Glomerular endothelial cell (primary cell): ENCODE measurements around the gene DHRS7. TPM values are rescaled to one million over a fixed set of nuclear protein-coding genes. Genes with fewer than 3 reads are reported as not detected.
A peak's percentile ranks its signal among the peaks of the same experiment; 100 is the strongest.
"Not testable (repeated sequence)": the region's sequence is repeated elsewhere in the genome, so short reads cannot be mapped to it uniquely, and the experiment has no call there.

ENCODE experiments used
- DNase-seq: peaks from one replicate; pipeline ENCODE4 v3.0.0-alpha.2; 2011; ENCODE audit warnings: low read depth, low spot score; ENCODE audit errors: extremely low read depth
- total RNA-seq: library from RNA; depleted of rRNA; stranded (reverse); fragments of >200 nt; gene quantifications from 2 replicates; pipeline ENCODE4 v1.2.3, GENCODE V29; 2015

Gene DHRS7
- total RNA-seq, 1 donor from 2014 or later: 68.3 TPM

DNA sequence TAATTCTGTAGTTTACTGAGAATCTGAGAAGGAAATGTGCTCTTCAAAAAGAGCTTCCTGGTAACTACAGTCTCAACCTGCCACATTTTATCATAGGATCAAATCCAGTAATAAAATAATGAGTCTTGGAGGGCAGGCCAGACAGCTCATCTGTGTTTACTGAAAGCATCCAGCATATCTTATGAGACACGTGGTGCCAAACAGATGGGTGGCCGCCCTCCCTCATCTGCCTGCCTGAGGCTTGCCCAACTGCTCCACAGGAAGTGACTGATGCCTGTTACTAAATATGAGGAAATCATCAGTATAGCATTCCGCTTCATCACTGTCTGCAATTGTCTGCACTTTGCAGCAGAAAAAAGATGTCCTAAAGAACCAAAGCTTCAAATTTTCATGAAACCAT, 13.5 kb downstream of the DHRS7 start:
- DNase-seq: no peak

DNA sequence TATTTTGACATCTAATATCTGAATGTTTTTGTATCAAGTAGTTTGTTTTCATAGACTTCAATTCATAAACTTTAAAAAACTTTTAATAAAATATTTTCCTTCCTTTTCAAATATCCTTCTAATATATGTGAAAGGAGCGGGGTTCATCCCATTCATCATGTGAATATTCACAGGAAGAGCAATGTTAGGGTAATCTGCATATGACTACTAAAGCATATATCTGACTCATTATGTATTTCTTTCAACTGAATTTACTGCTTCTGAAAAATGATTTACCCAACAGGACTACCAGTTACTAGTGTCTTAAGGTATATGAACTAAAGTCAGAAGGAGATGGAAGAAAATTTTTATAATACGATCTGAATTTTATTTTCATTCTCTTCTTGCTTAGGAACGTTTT, 30.5 kb downstream of the DHRS7 start:
- no peak for DNase-seq

DNA sequence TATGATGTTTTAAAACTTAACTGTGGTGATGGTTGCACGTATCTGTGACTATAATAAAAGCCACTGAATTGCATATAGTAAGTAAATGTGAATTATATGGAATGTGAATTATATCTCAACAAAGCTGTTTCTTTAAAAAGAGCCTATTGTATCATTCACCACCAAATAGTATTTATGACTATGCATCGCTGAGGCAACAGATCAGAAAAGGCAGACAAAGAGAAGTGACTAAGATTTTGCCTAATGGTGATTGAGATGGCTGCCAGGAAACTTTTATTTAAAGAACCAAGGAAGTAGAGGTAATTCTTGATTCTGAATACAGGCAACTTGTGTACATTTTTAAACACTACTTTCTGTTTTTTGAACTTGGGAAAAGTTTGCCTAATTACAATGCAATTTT, 31.7 kb downstream of the DHRS7 start:
- no peak for DNase-seq

DNA sequence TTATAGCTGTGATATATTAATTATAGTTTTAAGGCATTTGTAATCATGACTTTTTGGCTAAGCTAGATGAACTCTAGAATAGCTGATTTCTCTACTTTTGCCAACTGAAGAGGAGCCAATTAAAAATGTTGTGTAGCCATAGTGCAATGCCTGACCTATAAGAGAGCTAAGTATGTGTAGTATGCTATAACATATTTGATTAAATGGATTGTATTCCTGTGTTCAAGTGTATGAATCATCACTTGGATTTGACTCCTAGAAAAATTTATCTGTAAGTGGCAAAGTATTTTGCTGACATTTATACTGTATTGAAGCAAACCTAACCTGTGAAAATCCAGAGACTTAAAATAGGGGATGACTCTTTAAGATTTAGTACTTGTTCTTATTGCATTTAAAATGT, 39.3 kb downstream of the DHRS7 start:
- no peak for DNase-seq

DNA sequence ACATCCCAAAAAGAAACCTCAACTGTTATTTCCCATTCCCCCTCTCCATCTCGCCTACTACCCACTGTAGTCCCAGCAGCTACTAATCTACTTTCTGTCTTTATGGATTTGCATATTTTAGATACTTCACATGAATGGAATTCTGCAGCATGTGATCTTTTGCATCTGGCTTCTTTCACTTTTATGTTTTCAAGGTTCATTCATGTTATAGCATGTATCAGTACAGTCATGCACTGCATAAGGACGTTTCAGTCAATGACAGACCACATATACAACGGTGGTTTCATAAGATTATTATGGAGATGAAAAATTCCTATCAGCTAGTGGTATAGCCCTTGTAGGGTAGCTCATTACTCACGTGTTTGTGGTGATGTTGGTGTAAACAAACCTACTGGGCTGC, 49.0 kb downstream of the DHRS7 start:
- DNase-seq: no peak

DNA sequence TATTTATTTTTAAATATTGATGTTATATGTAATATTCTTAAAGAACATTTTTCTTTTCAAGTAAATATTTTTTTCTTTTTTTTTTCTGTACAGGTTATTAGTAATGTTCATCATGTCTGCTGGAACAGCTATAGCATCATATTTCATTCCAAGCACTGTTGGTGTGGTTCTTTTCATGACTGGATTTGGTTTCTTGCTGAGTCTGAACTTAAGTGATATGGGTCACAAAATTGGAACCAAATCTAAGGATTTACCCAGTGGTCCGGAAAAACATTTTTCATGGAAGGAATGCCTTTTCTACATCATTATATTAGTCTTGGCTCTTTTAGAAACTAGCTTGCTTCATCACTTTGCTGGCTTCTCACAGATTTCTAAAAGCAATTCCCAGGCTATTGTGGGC, 50.3 kb downstream of the DHRS7 start:
- no peak for DNase-seq

DNA sequence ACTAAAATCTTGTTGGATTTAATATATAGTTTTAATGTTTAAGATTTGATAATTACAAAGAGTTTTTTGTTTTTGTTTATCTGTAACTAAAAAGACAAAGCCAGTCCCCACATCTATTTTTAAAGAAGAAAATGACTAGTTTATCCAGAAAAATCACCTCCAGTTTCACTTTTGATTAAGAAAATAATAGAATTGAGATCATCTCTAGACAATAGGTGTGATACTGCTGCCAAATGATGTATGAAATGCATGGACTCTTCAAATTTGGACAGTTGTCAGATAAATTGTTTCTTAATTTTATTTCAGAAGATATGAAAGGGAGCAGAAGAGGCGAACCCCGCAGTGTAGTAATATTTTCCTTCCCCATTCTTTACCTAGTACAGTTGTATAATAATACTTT, 53.5 kb downstream of the DHRS7 start:
- DNase-seq: no peak

DNA sequence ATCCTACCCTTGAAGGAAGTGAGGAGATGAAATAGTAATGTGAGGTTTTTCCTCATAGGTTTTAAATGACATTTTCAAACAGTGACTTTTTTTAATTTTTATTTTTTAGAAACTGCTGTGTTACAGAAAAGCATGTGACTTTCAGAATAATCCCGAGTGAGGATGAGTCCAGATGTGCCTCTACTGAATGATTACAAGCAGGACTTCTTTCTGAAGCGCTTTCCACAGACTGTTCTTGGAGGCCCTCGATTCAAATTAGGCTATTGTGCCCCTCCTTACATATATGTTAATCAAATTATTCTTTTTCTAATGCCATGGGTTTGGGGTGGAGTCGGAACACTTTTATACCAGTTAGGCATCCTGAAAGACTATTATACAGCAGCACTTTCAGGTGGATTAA, 57.7 kb downstream of the DHRS7 start:
- DNase-seq: no peak

DNA sequence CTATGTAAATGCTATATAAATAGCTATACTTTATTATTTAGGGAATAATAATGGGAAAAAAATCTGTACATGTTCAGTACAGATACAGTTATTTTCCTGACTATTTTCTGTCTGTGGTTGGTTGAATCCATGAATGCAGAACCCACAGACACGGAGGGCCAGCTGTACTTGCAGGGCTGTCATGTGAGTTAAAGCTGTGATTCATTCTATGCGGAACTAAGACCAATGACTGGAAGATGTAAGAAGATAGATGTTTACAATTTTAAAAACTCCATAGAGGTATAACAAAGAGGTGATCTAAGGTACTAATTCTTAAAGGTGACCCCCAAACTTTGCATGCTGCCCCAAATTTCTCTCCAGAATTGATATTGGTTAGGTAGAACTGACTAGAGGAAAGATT, 58.9 kb downstream of the DHRS7 start:
- no peak for DNase-seq

DNA sequence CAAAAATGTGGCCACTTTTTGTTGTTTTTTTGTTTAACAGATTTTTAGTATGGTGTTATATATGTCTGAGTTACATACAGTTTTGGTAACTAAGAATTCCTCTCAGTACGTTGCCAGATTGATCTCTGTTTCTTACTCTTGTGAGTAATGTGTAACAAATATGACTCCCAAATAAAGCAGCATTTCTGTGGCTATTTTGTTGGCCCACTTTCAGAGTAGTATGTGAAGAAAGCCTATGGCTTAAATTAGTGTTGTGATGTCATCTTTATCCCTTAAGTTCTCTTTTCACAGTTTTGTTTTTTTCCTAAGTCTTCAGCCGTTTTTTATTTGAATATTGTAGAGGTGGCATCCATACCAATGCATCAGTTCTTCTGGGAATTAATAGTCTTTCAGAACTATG, 62.8 kb downstream of the DHRS7 start:
- no peak for DNase-seq

DNA sequence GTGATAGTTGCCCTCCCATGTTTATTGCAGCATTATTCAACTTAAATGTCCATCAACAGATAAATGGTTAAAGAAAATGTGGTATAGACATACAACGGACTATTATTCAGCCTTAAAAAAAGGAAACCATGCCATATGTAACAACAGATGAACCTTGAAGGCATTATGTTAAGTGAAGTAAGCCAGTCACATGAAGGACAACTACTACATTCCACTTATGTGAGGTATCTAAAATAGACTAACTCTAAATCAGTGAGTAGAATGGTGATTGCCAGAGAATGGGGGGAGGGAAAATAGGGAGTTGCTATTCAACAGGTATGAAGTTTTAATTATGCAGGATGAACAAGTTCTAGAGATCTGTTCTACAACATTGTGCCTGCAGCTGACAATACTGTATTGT, 63.4 kb downstream of the DHRS7 start:
- DNase-seq: no peak

DNA sequence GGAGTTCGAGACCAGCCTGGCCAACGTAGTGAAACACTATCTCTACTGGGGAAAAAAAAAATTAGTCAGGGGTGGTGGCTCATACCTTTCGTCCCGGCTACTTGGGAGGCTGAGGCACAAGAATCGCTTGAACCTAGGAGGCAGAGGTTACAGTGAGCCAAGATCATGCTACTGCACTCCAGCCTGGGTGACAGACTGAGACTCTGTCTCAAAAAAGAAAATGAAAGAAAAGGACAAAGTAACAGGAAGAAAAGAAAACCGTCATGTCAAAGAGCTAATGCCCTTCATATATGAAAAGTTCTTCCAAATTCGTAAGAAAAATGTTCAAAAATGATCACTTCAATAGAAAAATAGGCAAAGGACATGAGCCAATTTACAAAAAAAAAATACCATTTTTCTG, 65.3 kb downstream of the DHRS7 start:
- not testable (repeated sequence) for DNase-seq

DNA sequence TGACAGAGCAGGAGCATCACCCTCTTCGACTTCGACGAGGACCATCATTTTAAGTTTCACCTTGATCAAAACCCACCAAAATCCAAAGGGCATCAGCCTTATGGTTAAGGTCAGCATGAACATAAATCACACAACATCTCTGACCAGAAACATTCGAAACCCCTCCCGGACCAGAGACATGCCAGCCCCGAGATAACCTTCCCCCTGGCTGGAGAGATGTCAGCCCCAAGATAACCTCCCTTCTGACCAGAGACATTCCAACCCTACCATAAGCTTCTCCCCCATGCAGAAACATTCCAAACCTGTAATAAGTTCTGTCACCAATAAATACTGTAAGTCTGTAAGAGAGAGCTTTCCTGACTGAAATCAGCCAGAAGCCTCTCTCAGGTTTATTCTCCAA, 67.2 kb downstream of the DHRS7 start:
- no peak for DNase-seq

DNA sequence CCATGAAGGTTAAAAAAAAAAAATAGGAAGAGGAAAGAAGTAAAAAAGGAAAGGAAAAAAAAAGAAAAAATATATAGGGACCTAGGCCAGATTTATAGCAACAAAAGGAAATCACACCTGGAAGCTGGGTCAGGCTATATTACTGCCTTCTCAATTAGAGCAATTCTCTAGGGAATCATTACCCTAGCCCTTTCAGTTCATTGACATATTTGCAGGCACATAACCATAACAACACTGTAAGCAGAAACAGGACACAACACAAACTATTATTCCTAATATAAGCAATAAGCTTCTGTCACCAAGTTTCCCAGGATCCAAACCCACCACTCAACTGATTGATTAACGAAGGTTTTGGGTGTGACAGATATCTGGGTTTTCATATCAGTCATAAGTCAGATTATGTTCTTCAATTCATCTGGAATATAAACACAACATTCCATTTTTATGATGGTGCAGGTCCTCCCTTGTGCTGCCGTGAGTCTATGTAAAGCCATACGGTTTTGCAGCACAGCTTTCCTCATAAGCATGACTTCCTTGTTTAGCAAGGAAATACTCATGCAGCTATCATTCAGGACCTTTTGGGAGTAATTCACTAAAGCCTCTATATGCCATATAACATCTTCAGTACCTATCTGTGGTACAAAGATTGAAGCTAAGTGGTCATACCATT, 69.3 kb downstream of the DHRS7 start:
- no peak for DNase-seq

DNA sequence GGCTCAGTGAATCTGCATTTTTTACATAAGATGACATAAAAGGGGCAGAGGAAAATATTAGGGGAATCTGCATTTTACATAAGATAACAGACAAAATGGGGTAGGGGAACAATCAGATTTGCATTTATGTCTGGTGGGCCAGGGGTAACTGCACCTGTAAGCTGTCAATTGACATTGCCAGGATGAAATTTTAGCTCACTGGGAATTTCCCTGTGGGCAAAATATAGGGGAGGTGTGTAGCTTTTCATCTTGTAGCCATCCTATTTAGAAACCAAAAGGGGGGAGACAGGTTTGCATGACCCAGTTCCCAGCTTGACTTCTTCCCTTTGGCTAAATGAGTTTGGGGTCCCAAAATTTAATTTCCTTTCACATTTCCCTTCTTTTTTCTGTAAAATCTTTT, 70.0 kb downstream of the DHRS7 start:
- no peak for DNase-seq

DNA sequence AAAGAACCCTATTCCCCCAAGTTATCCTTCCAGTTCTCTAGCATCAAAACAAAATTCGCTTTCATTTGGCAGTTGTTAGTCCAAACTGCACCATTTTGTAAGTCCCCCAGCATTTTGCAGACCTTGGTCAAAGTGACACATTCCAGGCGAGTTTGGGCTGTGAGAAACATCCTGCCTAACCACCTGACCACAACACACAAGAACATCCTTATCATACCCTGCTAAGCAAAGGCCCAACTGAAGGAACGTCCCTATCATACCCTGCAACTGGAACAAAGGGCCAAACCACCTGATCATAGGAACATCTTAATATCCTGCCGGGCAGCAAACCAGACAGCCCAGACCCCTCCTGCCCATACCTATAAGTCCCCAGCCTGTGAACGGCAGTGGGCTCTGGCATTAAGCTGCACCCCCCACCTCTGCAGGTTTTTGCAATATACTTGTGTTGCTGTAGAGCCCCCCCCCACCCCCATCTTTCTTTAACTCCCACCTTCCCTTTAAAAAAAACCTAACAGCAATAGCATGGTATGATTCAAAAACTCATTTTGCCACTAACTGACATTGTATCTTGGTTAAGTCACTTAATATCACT, 70.8 kb downstream of the DHRS7 start:
- peak; percentile 10 for DNase-seq

Other genes starting within 250 kb of the DHRS7 start
- not detected in 2 replicates for gene LRRC9, start 245.3 kb downstream of the DHRS7 start, total RNA-seq
- 59.7 and 81.8 TPM in 2 replicates for gene PCNX4, start 73.5 kb downstream of the DHRS7 start, total RNA-seq
- 20.6 and 22.8 TPM in 2 replicates for gene PPM1A, start 83.8 kb upstream of the DHRS7 start, total RNA-seq